OCI-LY7 (cell line): ENCODE data around the gene MPPED2. TPM values are rescaled to one million over a fixed set of nuclear protein-coding genes. Genes with fewer than 3 reads are reported as not detected.

Experiments used
- BruUV-seq: library from RNA; stranded (reverse); fragments of 400-500 nt; replicated peaks from 2 replicates; lab custom pipeline; 2021; lab: Mats Ljungman, UMichigan
- CTCF ChIA-PET: fragments of 300-600 bp; sonication (Branson Sonifier 250); formaldehyde crosslinking; loops from one replicate; lab custom pipeline; 2022; ENCODE audit warnings: antibody characterized with exemption; ENCODE audit not compliant: unreplicated experiment; lab: Charles Lee
- POLR2A ChIA-PET: fragments of 300-600 bp; sonication (Branson Sonifier 250); formaldehyde crosslinking; loops from one replicate; lab custom pipeline; 2022; ENCODE audit warnings: antibody characterized with exemption; lab: Charles Lee
- DNase-seq: peaks from one replicate; pipeline ENCODE4 v3.0.0-alpha.2; 2015; ENCODE audit warnings: low spot score
- H2AFZ ChIP-seq: fragments of 200-600 bp; sonication (generic), shearing (Covaris generic); 2 replicates; pipeline ENCODE4 v1.6.1; 2014; ENCODE audit warnings: mild to moderate bottlenecking, antibody characterized with exemption, low read length, moderate library complexity
- H3K27ac ChIP-seq: fragments of 200-600 bp; sonication (generic); 2 replicates; pipeline ENCODE4 v1.5.1; 2014; ENCODE audit warnings: mixed run types, low read depth, mild to moderate bottlenecking, moderate library complexity, low read length, inconsistent platforms; ENCODE audit not compliant: poor library complexity, severe bottlenecking
- H3K36me3 ChIP-seq: fragments of 200-600 bp; sonication (generic); 2 replicates; pipeline ENCODE4 v1.6.1; 2014; ENCODE audit warnings: mild to moderate bottlenecking, antibody characterized with exemption, low read length, moderate library complexity, mixed read lengths; ENCODE audit not compliant: insufficient read depth
- H3K4me1 ChIP-seq: fragments of 200-600 bp; sonication (generic); 2 replicates; pipeline ENCODE4 v1.5.1; 2014; ENCODE audit warnings: mild to moderate bottlenecking, low read length; ENCODE audit not compliant: insufficient read depth, poor library complexity, severe bottlenecking
- H3K4me2 ChIP-seq: fragments of 200-600 bp; sonication (generic); 2 replicates; pipeline ENCODE4 v1.6.1; 2014; ENCODE audit warnings: mild to moderate bottlenecking, low read length
- H3K4me3 ChIP-seq: fragments of 200-600 bp; sonication (generic); 2 replicates; pipeline ENCODE4 v1.5.1; 2014; ENCODE audit warnings: mild to moderate bottlenecking, low read depth, low read length; ENCODE audit not compliant: poor library complexity, severe bottlenecking
- H3K79me2 ChIP-seq: fragments of 200-600 bp; sonication (generic); 2 replicates; pipeline ENCODE4 v1.6.1; 2016; ENCODE audit warnings: low read depth, mild to moderate bottlenecking, low read length, moderate library complexity, mixed read lengths; ENCODE audit not compliant: insufficient read depth
- H3K9me2 ChIP-seq: fragments of 200-600 bp; sonication (generic); 2 replicates; pipeline ENCODE4 v1.6.1; 2016; ENCODE audit warnings: mild to moderate bottlenecking, low read length, mixed read lengths; ENCODE audit not compliant: insufficient read depth
- H3K9me3 ChIP-seq: fragments of 200-600 bp; sonication (generic); 2 replicates; pipeline ENCODE4 v1.6.1; 2014; ENCODE audit warnings: mild to moderate bottlenecking, mixed run types, low read length, mixed read lengths
- H4K20me1 ChIP-seq: fragments of 200-600 bp; sonication (generic); 2 replicates; pipeline ENCODE4 v1.6.1; 2014; ENCODE audit warnings: mild to moderate bottlenecking, antibody characterized with exemption, low read length, moderate library complexity, mixed read lengths; ENCODE audit not compliant: insufficient read depth
- CTCF ChIP-seq: fragments of 200-600 bp; sonication (generic); conservative IDR thresholded peaks from 2 replicates; pipeline ENCODE4 v1.5.1; 2014; ENCODE audit warnings: mild to moderate bottlenecking, antibody characterized with exemption, low read length, moderate library complexity, mixed read lengths
- EZH2phosphoT487 ChIP-seq: fragments of 200-600 bp; sonication (generic); IDR thresholded peaks from 2 replicates; pipeline ENCODE4 v1.6.1; 2018; ENCODE audit warnings: low read depth, borderline replicate concordance, mild to moderate bottlenecking, mixed run types, antibody characterized with exemption, low read length, moderate library complexity, mixed read lengths
- intact Hi-C: fragments of 100-400 bp; cut with micrococcal nuclease; formaldehyde crosslinking; loops from one replicate; pipeline ENCODE4 v1.10.0; 2022; ENCODE audit not compliant: unreplicated experiment
- total RNA-seq, 2 experiments: library from RNA; depleted of rRNA in 1 of 2; stranded (reverse); fragments of >200 nt in 1 of 2; shearing (Covaris generic) in 1 of 2; gene quantifications; 2 replicates each; pipeline ENCODE4 v1.2.3, GENCODE V29; 2014 to 2022

Gene MPPED2
- total RNA-seq, 2 experiments from 2014 or later, result not detected

GRCh38 chr11:30404136-30404535 is 182.0 kb downstream of the MPPED2 start:
- H3K79me2 ChIP-seq, result no peaks in the 10 kb centered on the region
- H3K36me3 ChIP-seq, result no peaks in the 10 kb centered on the region
- no peak overlapping the region for H2AFZ ChIP-seq
- BruUV-seq, result no TSS peak
- no peaks in the 10 kb centered on the region for H4K20me1 ChIP-seq
- H3K4me3 ChIP-seq, result no peak overlapping the region
- H3K9me2 ChIP-seq, result no peaks in the 10 kb centered on the region
- no peak overlapping the region for H3K27ac ChIP-seq
- H3K4me2 ChIP-seq, result no peak overlapping the region
- no peak for DNase-seq
- ChIA-PET CTCF (no interaction called here), POLR2A (interaction anchor here (1.3 to 1.8 kb wide), 2 partner anchors 10 to 521 kb away, joined by 4 read pairs; no protein-coding TSS in a partner anchor)
- TF ChIP-seq EZH2phosphoT487, result no peak
- no peak for TF ChIP-seq CTCF
- H3K4me1 ChIP-seq, result no peaks in the 10 kb centered on the region
- intact Hi-C loops, result no loop called here
- no peaks in the 10 kb centered on the region for H3K9me3 ChIP-seq

- ChIA-PET CTCF (no interaction called here), POLR2A (no interaction called here)
- H3K36me3 ChIP-seq, result no peaks in the 10 kb centered on the region
- no peak overlapping the region for H3K4me2 ChIP-seq
- no peak overlapping the region for H3K27ac ChIP-seq
- no peaks in the 10 kb centered on the region for H3K9me2 ChIP-seq
- H3K79me2 ChIP-seq, result no peaks in the 10 kb centered on the region
- H4K20me1 ChIP-seq, result no peaks in the 10 kb centered on the region
- no peak for DNase-seq
- H3K9me3 ChIP-seq, result no peaks in the 10 kb centered on the region
- H3K4me3 ChIP-seq, result no peak overlapping the region
- H2AFZ ChIP-seq, result no peak overlapping the region
- TF ChIP-seq CTCF, result no peak
- TF ChIP-seq EZH2phosphoT487, result no peak
- no peaks in the 10 kb centered on the region for H3K4me1 ChIP-seq
- intact Hi-C loops, result no loop called here
- BruUV-seq, result no TSS peak
Observed at GRCh38 chr11:30395751-30396150, 190.4 kb downstream of the MPPED2 start.

- Histone ChIP-seq H3K36me3 (no peaks in the 10 kb centered on the region), H2AFZ (no peak overlapping the region), H3K27ac (no peak overlapping the region), H3K4me3 (no peak overlapping the region), H3K79me2 (no peaks in the 10 kb centered on the region), H3K4me1 (no peaks in the 10 kb centered on the region), H3K9me3 (no peaks in the 10 kb centered on the region), H3K4me2 (no peak overlapping the region), H4K20me1 (no peaks in the 10 kb centered on the region), H3K9me2 (no peaks in the 10 kb centered on the region)
- TF ChIP-seq EZH2phosphoT487, result no peak
- POLR2A ChIA-PET, result no interaction called here
- CTCF ChIA-PET, result no interaction called here
- intact Hi-C loops, result no loop called here
- BruUV-seq, result no TSS peak
- DNase-seq, result no peak
Observed at GRCh38 chr11:30393012-30393411, 193.1 kb downstream of the MPPED2 start.
